ENCODE results near the gene TTC33. TPM values are rescaled to one million over a fixed set of nuclear protein-coding genes. Genes with fewer than 3 reads are reported as not detected.

Gene TTC33
- total RNA-seq, 4 donors from 2014 or later = 11.3 to 19.0 (median 14.9) TPM

DNA sequence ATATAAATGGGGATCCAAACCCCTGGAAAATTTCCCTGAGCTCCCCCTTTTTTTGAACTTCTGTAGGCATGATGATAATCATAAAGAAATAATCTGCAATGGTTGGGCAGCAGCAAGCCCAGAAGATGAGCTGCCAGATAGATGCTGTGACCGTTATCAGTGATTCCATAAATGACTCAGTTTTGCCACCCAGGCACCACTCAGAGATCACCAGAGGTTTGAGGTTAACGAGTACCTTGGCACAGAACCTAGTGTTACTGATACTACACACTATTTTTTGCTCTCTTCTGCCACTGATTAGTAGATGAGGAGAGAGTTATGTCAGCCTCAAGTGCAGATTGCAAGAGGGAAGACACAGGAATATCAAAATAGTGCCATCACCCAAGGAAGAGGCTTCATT is 275.4 kb downstream of the TTC33 start:
- Histone ChIP-seq H3K27ac (no peak overlapping the region), H3K36me3 (no peaks in the 10 kb centered on the region), H3K4me3 (no peak overlapping the region), H3K27me3 (no peaks in the 10 kb centered on the region), H3K4me1 (peaks cover 0 to under 1% (median 0%) of the 10 kb centered on the region in 4 donors), H3K9me3 (no peaks in the 10 kb centered on the region)
- DNase-seq = no peak
- TF ChIP-seq, protein P1, sequence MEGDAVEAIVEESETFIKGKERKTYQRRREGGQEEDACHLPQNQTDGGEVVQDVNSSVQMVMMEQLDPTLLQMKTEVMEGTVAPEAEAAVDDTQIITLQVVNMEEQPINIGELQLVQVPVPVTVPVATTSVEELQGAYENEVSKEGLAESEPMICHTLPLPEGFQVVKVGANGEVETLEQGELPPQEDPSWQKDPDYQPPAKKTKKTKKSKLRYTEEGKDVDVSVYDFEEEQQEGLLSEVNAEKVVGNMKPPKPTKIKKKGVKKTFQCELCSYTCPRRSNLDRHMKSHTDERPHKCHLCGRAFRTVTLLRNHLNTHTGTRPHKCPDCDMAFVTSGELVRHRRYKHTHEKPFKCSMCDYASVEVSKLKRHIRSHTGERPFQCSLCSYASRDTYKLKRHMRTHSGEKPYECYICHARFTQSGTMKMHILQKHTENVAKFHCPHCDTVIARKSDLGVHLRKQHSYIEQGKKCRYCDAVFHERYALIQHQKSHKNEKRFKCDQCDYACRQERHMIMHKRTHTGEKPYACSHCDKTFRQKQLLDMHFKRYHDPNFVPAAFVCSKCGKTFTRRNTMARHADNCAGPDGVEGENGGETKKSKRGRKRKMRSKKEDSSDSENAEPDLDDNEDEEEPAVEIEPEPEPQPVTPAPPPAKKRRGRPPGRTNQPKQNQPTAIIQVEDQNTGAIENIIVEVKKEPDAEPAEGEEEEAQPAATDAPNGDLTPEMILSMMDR (IDR thresholded peaks at IDR 0.05) = no peak
- no peak for TF ChIP-seq POLR2A (IDR thresholded peaks at IDR 0.05)

DNA sequence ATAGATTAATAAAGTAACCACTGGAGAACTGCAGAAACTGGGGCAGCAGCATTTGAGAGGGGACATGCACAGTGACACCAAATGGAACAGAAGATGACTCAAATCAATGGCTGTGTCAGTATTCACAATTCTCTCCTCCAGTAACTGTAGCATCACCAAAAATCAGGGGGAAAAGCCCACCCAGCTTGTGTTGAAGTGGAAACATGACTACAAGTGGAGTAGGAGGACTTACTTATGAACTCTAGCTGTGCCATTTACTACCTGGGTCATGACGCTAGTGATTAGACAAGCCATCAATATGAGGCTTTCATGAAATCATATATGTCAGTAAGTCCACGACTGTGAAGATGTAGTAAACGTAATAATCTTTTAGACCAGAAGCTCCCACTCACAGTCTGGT is 275.8 kb downstream of the TTC33 start:
- H3K36me3 ChIP-seq = no peaks in the 10 kb centered on the region
- no peaks in the 10 kb centered on the region for H3K9me3 ChIP-seq
- H3K4me3 ChIP-seq = no peak overlapping the region
- no peak overlapping the region for H3K27ac ChIP-seq
- no peaks in the 10 kb centered on the region for H3K4me1 ChIP-seq
- no peak for TF ChIP-seq POLR2A (IDR thresholded peaks at IDR 0.05)
- TF ChIP-seq, protein P1 (IDR thresholded peaks at IDR 0.05) = no peak
- no peaks in the 10 kb centered on the region for H3K27me3 ChIP-seq
- DNase-seq = no peak

DNA sequence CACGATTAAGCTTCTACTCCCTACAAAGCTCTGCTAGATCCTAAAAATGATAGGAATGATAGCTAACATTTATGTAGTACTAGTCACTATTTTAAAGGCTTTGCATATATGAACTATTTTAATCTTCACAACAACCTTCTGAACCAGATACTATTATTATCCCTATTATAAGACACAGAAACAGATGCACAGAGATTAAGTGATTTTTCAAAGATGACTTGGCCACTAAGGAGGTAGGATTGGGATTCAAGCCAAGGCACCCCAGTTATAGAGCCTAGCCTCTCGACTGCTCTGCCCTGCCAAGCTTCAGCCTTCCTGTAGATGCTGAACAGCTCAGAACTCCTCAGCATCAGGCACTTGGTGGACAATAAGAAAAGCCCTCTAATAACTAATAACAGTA is 277.0 kb downstream of the TTC33 start:
- Histone ChIP-seq H3K9me3 (no peaks in the 10 kb centered on the region), H3K4me3 (no peak overlapping the region), H3K4me1 (no peaks in the 10 kb centered on the region), H3K36me3 (no peaks in the 10 kb centered on the region), H3K27me3 (no peaks in the 10 kb centered on the region), H3K27ac (no peak overlapping the region)
- no peak for TF ChIP-seq POLR2A (IDR thresholded peaks at IDR 0.05)
- TF ChIP-seq, protein P1 (IDR thresholded peaks at IDR 0.05) = no peak
- no peak for DNase-seq

DNA sequence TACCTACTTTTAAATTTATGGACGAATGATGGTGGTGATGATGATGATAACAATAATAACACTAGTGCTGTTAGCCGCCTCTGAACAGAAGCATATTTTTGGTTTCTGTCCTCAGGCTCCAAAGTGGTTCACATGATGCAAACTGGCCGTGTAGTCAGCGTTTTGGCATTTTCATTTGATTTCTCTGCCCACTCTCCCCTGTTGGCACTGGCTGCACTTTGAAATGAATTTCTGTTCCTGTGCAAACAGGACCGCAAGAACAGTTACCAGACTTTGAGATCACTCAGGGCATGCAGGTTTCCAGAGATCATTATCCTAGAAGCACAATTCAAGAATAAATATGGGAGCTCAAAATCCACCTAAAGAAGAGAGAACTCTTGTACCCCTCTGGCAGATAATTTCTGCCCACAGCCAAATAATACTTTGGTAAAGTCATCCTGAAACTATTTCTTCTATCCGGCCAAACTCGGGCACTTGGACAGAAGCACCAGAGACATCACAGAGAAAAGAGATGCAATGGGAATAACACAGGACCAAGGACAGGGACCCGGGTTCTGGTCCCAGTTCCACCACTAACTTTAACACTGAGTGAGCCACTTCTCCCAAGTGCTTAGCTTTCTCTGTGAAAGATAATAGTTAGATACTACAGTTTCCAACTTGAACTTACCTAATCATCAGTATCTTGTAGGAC is 277.8 kb downstream of the TTC33 start:
- DNase-seq = no peak
- TF ChIP-seq, protein P1 (IDR thresholded peaks at IDR 0.05) = no peak
- TF ChIP-seq POLR2A (IDR thresholded peaks at IDR 0.05) = no peak
- no peaks in the 10 kb centered on the region for H3K9me3 ChIP-seq
- H3K4me1 ChIP-seq = no peaks in the 10 kb centered on the region
- H3K36me3 ChIP-seq = no peaks in the 10 kb centered on the region
- H3K27ac ChIP-seq = no peak overlapping the region
- H3K27me3 ChIP-seq = no peaks in the 10 kb centered on the region
- no peak overlapping the region for H3K4me3 ChIP-seq

DNA sequence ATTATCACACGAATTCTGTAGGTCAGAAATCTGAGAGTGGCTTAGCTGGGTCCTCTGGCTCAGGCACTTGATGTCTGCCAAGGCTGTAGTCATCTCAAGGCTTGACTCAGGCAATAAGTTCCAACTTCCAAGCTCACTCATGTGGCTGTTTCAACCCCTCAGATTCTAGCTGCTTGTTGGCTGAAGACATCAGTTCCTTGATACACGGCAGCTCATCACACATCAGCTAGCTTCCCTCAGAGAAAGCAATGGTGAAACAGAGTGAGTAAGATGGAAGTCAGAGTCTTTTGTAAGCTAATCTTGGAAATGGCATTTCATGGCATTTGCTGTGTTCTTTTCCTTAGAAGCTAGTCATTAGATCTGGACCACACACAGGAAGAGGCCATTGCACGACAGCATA is 280.2 kb downstream of the TTC33 start:
- no peaks in the 10 kb centered on the region for H3K9me3 ChIP-seq
- H3K4me1 ChIP-seq = no peaks in the 10 kb centered on the region
- H3K36me3 ChIP-seq = no peaks in the 10 kb centered on the region
- TF ChIP-seq POLR2A (IDR thresholded peaks at IDR 0.05) = no peak
- TF ChIP-seq, protein P1 (IDR thresholded peaks at IDR 0.05) = no peak
- no peak overlapping the region for H3K4me3 ChIP-seq
- H3K27ac ChIP-seq = no peak overlapping the region
- H3K27me3 ChIP-seq = no peaks in the 10 kb centered on the region
- DNase-seq = no peak

Measured in Peyer's patch (tissue), 4 donors.